ENCODE measurements around the gene ITLN2.

- TF ChIP-seq CTCF (IDR thresholded peaks at IDR 0.05; ENCODE audit: low read depth, low read length) = no peak
- TF ChIP-seq MYC (IDR thresholded peaks at IDR 0.05; ENCODE audit: low read depth, low read length) = no peak
- TF ChIP-seq POLR2A (IDR thresholded peaks at IDR 0.05; ENCODE audit: extremely low read depth, insufficient read length) = no peak
- TF ChIP-seq MAX (IDR thresholded peaks at IDR 0.05; ENCODE audit: low read depth, low read length) = no peak
Observed at GRCh38 chr1:160945079-160945478, 9.5 kb downstream of the ITLN2 start.

Measured in NB4 (cell line).